Right atrium auricular region (tissue), 2 donors: ENCODE measurements around the gene UGT2B11. TPM values are rescaled to one million over a fixed set of nuclear protein-coding genes. Genes with fewer than 3 reads are reported as not detected.
"Not testable (repeated sequence)": the region's sequence is repeated elsewhere in the genome, so short reads cannot be mapped to it uniquely, and the experiment has no call there.

Source experiments
- DNase-seq: peaks from one replicate; pipeline ENCODE4 v3.0.0-alpha.2; 2019; ENCODE audit warnings: low spot score
- H3K27ac ChIP-seq, 2 donors: fragments of 200-600 bp; sonication (generic); 1 replicate in 1 of 2; 2 replicates in 1 of 2; pipeline ENCODE4 v1.5.1; 2016 to 2019
- H3K27me3 ChIP-seq, 2 donors: fragments of 200-600 bp; sonication (generic); one replicate each; pipeline versions ENCODE4 v1.5.1 to v1.6.0; 2017 to 2019
- H3K36me3 ChIP-seq: fragments of 200-600 bp; sonication (generic); one replicate; pipeline ENCODE4 v1.5.1; 2016
- H3K4me1 ChIP-seq, 2 donors: fragments of 200-600 bp; sonication (generic); one replicate each; pipeline versions ENCODE4 v1.5.1 to v1.6.0; 2017 to 2019
- H3K4me3 ChIP-seq, 2 donors: fragments of 200-600 bp; sonication (generic); 1 replicate in 1 of 2; 2 replicates in 1 of 2; pipeline ENCODE4 v1.5.1; 2017 to 2019; ENCODE audit warnings: mild to moderate bottlenecking in 1 of 2, moderate library complexity in 1 of 2
- H3K9me3 ChIP-seq, 2 donors: fragments of 200-600 bp; sonication (generic); one replicate each; pipeline ENCODE4 v1.5.1; 2019
- CTCF ChIP-seq, 2 donors: fragments of 200-600 bp; sonication (generic); IDR thresholded peaks; one replicate each; pipeline ENCODE4 v1.5.1; 2019; ENCODE audit warnings: antibody characterized with exemption in 2 of 2
- total RNA-seq, 2 donors: library from RNA; depleted of rRNA; stranded (reverse); fragments of >200 nt; gene quantifications; one replicate each; pipeline ENCODE4 v1.1.0, GENCODE V29; 2016

Gene UGT2B11
- not detected for total RNA-seq

- Histone ChIP-seq H3K27me3 (no peaks in the 10 kb centered on the region), H3K9me3 (no peaks in the 10 kb centered on the region), H3K4me3 (no peak within 1 kb of the TSS), H3K4me1 (no peaks in the 10 kb centered on the region), H3K36me3 (no peaks in the 10 kb centered on the region), H3K27ac (no peak within 1 kb of the TSS)
- no peak for DNase-seq
- TF ChIP-seq CTCF (IDR thresholded peaks at IDR 0.05): no peak
These were observed at the start of gene UGT2B11 for GRCh38 chr4:69214716-69215115. TSS of gene UGT2B11 (minus strand) at chr4:69214748. CDS start at chr4:69214722, 26 bp downstream.

GRCh38 chr4:69253147-69253772 is 38.7 kb upstream of the UGT2B11 start:
- H3K4me1 ChIP-seq, H3K27me3 ChIP-seq, DNase-seq, H3K36me3 ChIP-seq, H3K27ac ChIP-seq, H3K9me3 ChIP-seq, H3K4me3 ChIP-seq: not testable (repeated sequence)

GRCh38 chr4:69250884-69251283 is 36.3 kb upstream of the UGT2B11 start:
- H3K36me3 ChIP-seq, H3K4me3 ChIP-seq, H3K4me1 ChIP-seq, H3K9me3 ChIP-seq, H3K27me3 ChIP-seq, H3K27ac ChIP-seq, DNase-seq: not testable (repeated sequence)

- not testable (repeated sequence) for H3K4me3 ChIP-seq, H3K36me3 ChIP-seq, H3K9me3 ChIP-seq, DNase-seq, H3K27me3 ChIP-seq, H3K27ac ChIP-seq, H3K4me1 ChIP-seq
These were observed 28.2 kb upstream of the UGT2B11 start for GRCh38 chr4:69242562-69243240.

GRCh38 chr4:69241746-69242145 is 27.2 kb upstream of the UGT2B11 start:
- not testable (repeated sequence) for H3K36me3 ChIP-seq

GRCh38 chr4:69240787-69241186 is 26.2 kb upstream of the UGT2B11 start:
- H3K36me3 ChIP-seq, H3K4me3 ChIP-seq, H3K4me1 ChIP-seq, H3K27ac ChIP-seq, DNase-seq, H3K27me3 ChIP-seq, H3K9me3 ChIP-seq: not testable (repeated sequence)

More at GRCh38 chr4:69241746-69242145, 27.2 kb upstream of the UGT2B11 start:
- not testable (repeated sequence) for H3K4me1 ChIP-seq, DNase-seq, H3K27me3 ChIP-seq, H3K27ac ChIP-seq, H3K4me3 ChIP-seq, H3K9me3 ChIP-seq

GRCh38 chr4:69239557-69240168 is 25.1 kb upstream of the UGT2B11 start:
- H3K27me3 ChIP-seq: no peaks in the 10 kb centered on the region
- no peaks in the 10 kb centered on the region for H3K4me1 ChIP-seq
- no peak overlapping the region for H3K4me3 ChIP-seq
- TF ChIP-seq CTCF (IDR thresholded peaks at IDR 0.05): no peak
- no peak for DNase-seq
- H3K27ac ChIP-seq: no peak overlapping the region
- H3K36me3 ChIP-seq: no peaks in the 10 kb centered on the region
- peaks cover 0 to 9% of the 10 kb centered on the region in 2 donors for H3K9me3 ChIP-seq

GRCh38 chr4:69239092-69239491 is 24.5 kb upstream of the UGT2B11 start:
- no peak for TF ChIP-seq CTCF (IDR thresholded peaks at IDR 0.05)
- H3K4me3 ChIP-seq: no peak overlapping the region
- no peaks in the 10 kb centered on the region for H3K27me3 ChIP-seq
- no peak overlapping the region for H3K27ac ChIP-seq
- peaks cover 0 to 9% of the 10 kb centered on the region in 2 donors for H3K9me3 ChIP-seq
- H3K36me3 ChIP-seq: no peaks in the 10 kb centered on the region
- no peak for DNase-seq
- H3K4me1 ChIP-seq: no peaks in the 10 kb centered on the region
